Mesenchymal stem cell (in vitro differentiated cells and primary cell): ENCODE data around the gene MINDY4.

Source experiments
- DNase-seq: peaks from one replicate; pipeline ENCODE4 v3.0.0-alpha.2; 2013
- H2AFZ ChIP-seq: one replicate; pipeline ENCODE4 v1.6.1; 2013; ENCODE audit warnings: low read depth, mild to moderate bottlenecking, control low read depth, inconsistent platforms, low read length, moderate library complexity
- H2AK5ac ChIP-seq: 2 replicates; pipeline ENCODE4 v1.6.1; 2013; ENCODE audit warnings: low read length, moderate library complexity, mild to moderate bottlenecking, inconsistent platforms; ENCODE audit not compliant: severe bottlenecking
- H2BK120ac ChIP-seq: one replicate; pipeline ENCODE4 v1.6.1; 2013; ENCODE audit warnings: low read depth, mild to moderate bottlenecking, inconsistent platforms, low read length, moderate library complexity
- H2BK12ac ChIP-seq, 2 experiments: one replicate each; pipeline ENCODE4 v1.6.1; 2013; ENCODE audit warnings: inconsistent platforms in 2 of 2, low read length in 2 of 2, mild to moderate bottlenecking in 2 of 2, moderate library complexity in 2 of 2, control low read depth in 1 of 2
- H2BK15ac ChIP-seq: one replicate; pipeline ENCODE4 v1.6.1; 2013; ENCODE audit warnings: mild to moderate bottlenecking, low read depth, inconsistent platforms; ENCODE audit not compliant: poor library complexity, severe bottlenecking
- H2BK5ac ChIP-seq: 2 replicates; pipeline ENCODE4 v1.6.1; 2013; ENCODE audit warnings: low read depth, mild to moderate bottlenecking, low read length, control low read depth, inconsistent platforms; ENCODE audit not compliant: poor library complexity, severe bottlenecking
- H3K14ac ChIP-seq, 2 experiments: one replicate each; pipeline ENCODE4 v1.6.1; 2013; ENCODE audit warnings: inconsistent platforms in 2 of 2, low read length in 2 of 2, control low read depth in 1 of 2, mild to moderate bottlenecking in 1 of 2, moderate library complexity in 1 of 2
- H3K18ac ChIP-seq, 2 experiments: one replicate each; pipeline ENCODE4 v1.6.1; 2013; ENCODE audit warnings: inconsistent platforms in 2 of 2, low read length in 2 of 2, control low read depth in 1 of 2, low read depth in 1 of 2, mild to moderate bottlenecking in 1 of 2
- H3K23ac ChIP-seq, 2 experiments: one replicate each; pipeline ENCODE4 v1.6.1; 2013; ENCODE audit warnings: inconsistent platforms in 2 of 2, low read length in 2 of 2, mild to moderate bottlenecking in 2 of 2, moderate library complexity in 2 of 2, control low read depth in 1 of 2
- H3K27ac ChIP-seq: 2 replicates; pipeline ENCODE4 v1.5.1; 2013; ENCODE audit warnings: mild to moderate bottlenecking, moderate library complexity, low read length, control low read depth, inconsistent platforms; ENCODE audit not compliant: poor library complexity, severe bottlenecking
- H3K27me3 ChIP-seq, 2 experiments: 2 replicates each; pipeline versions ENCODE4 v1.6.1 to v1.7.0; 2013; ENCODE audit warnings: low read length in 2 of 2, mild to moderate bottlenecking in 2 of 2, moderate library complexity in 2 of 2, control low read depth in 1 of 2, inconsistent platforms in 1 of 2; ENCODE audit not compliant: control insufficient read depth in 1 of 2, insufficient read depth in 1 of 2
- H3K36me3 ChIP-seq, 2 experiments: 2 replicates each; pipeline versions ENCODE4 v1.6.1 to v1.7.0; 2013; ENCODE audit warnings: low read length in 2 of 2, control low read depth in 1 of 2, inconsistent platforms in 1 of 2, low read depth in 1 of 2, mild to moderate bottlenecking in 1 of 2; ENCODE audit not compliant: insufficient read depth in 2 of 2, control insufficient read depth in 1 of 2
- H3K4ac ChIP-seq, 2 experiments: one replicate each; pipeline ENCODE4 v1.6.1; 2013; ENCODE audit warnings: inconsistent platforms in 2 of 2, low read length in 2 of 2, mild to moderate bottlenecking in 2 of 2, moderate library complexity in 2 of 2, control low read depth in 1 of 2, low read depth in 1 of 2
- H3K4me1 ChIP-seq: 2 replicates; pipeline ENCODE4 v1.6.1; 2013; ENCODE audit warnings: low read depth, low read length, control low read depth; ENCODE audit not compliant: control insufficient read depth, insufficient read depth
- H3K4me2 ChIP-seq: 2 replicates; pipeline ENCODE4 v1.6.1; 2013; ENCODE audit warnings: low read length, mild to moderate bottlenecking, inconsistent platforms; ENCODE audit not compliant: poor library complexity, severe bottlenecking
- H3K4me3 ChIP-seq, 2 experiments: 2 replicates each; pipeline versions ENCODE4 v1.5.1 to v1.7.0; 2013; ENCODE audit warnings: low read length in 2 of 2, mild to moderate bottlenecking in 2 of 2, control low read depth in 1 of 2, low read depth in 1 of 2; ENCODE audit not compliant: insufficient read depth in 1 of 2
- H3K79me1 ChIP-seq: replicated peaks from 2 replicates; pipeline ENCODE4 v1.6.1; 2013; ENCODE audit warnings: mild to moderate bottlenecking, control low read depth, low read length, inconsistent platforms; ENCODE audit not compliant: poor library complexity, severe bottlenecking
- H3K9ac ChIP-seq: 2 replicates; pipeline ENCODE4 v1.7.0; 2013; ENCODE audit warnings: mild to moderate bottlenecking, low read length, moderate library complexity
- H3K9me3 ChIP-seq: 2 replicates; pipeline ENCODE4 v1.7.0; 2013; ENCODE audit warnings: mild to moderate bottlenecking, low read length; ENCODE audit not compliant: control insufficient read depth
- H4K8ac ChIP-seq: one replicate; pipeline ENCODE4 v1.6.1; 2013; ENCODE audit warnings: inconsistent platforms, mild to moderate bottlenecking, low read length, moderate library complexity
- H4K91ac ChIP-seq: one replicate; pipeline ENCODE4 v1.6.1; 2013; ENCODE audit warnings: mild to moderate bottlenecking, low read length, inconsistent platforms
- WGBS: methylation state at CpG from one replicate; pipeline ENCODE4 v1.1.7; 2013; ENCODE audit warnings: mixed read lengths; 5-methylcytosine and 5-hydroxymethylcytosine counted together

MINDY4 gene

DNA sequence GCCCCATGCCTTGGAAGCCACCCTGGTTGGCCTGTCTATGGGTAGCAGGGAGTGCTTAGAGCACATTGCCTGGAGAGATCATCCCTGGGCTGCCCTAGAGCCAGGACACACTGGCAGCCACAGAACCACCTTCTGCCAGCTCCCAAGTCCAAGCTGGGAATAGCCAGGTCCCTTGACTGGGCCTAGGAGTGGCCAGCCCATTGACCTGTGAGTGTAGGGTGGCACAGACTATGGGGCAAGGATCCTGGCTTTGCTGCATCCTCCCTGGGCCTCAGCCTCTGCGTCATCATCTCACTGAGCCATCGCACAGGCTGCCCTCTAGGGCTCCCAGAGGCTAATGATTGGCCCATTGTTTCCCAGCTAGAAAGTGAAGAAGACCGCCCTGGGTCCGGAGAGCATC lies 147.5 kb downstream of the MINDY4 start:
- H2BK5ac ChIP-seq = no peak overlapping the region
- H3K36me3 ChIP-seq = peaks cover 0 to 19% of the 10 kb centered on the region in 2 experiments
- no peak overlapping the region for H2AFZ ChIP-seq
- no peaks in the 10 kb centered on the region for H3K79me1 ChIP-seq
- H3K14ac ChIP-seq = no peak overlapping the region
- H3K9ac ChIP-seq = no peak overlapping the region
- H3K27me3 ChIP-seq = no peaks in the 10 kb centered on the region
- H2BK120ac ChIP-seq = no peak overlapping the region
- peak overlapping the region; percentile 30 for H4K8ac ChIP-seq
- peaks cover 48% of the 10 kb centered on the region for H3K4me1 ChIP-seq
- H3K9me3 ChIP-seq = no peaks in the 10 kb centered on the region
- peak overlapping the region; percentile 26 for H2BK15ac ChIP-seq
- no peak overlapping the region for H3K4me3 ChIP-seq
- peak overlapping the region; percentile 31 for H4K91ac ChIP-seq
- H3K18ac ChIP-seq = peak overlapping the region in 1 of 2 experiments; percentile 10
- no peak overlapping the region for H3K4ac ChIP-seq
- H2BK12ac ChIP-seq = no peak overlapping the region
- no peak for DNase-seq
- no peak overlapping the region for H3K23ac ChIP-seq
- peak overlapping the region; percentile 2 for H2AK5ac ChIP-seq
- H3K4me2 ChIP-seq = no peak overlapping the region
- no peak overlapping the region for H3K27ac ChIP-seq
- WGBS = 90% methylated on average over 4 of the region's 4 CpGs

DNA sequence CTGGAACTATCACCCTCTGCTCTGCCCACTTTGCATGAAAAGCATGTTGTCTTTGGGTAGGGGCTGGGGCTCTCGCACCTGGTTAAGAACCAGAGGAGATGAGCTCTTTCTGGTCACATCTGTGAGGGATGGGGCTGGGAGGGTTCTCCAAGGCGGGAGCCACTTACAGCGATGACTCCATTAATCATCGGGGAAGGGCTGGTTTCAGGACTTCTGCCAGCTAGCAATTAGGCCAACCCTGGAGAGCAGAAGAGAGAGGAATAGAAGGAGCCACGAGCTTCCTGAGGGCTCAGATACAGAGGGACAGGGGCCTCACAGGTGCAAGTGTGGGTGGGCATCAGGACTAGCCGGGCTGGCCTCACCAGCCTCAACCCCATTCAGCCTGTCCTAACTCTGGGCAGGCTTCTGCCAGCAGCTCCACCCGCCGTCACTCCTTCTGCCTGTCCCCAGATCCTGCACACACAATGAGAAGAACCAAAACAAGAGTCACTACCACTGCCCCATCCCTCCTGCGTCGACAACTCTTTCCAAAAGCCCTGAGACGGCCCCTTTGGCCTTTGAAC lies 148.9 kb downstream of the MINDY4 start:
- Histone ChIP-seq H3K18ac (no peak overlapping the region), H3K27me3 (no peaks in the 10 kb centered on the region)
- WGBS = 82% methylated on average over 10 of the region's 11 CpGs

DNA sequence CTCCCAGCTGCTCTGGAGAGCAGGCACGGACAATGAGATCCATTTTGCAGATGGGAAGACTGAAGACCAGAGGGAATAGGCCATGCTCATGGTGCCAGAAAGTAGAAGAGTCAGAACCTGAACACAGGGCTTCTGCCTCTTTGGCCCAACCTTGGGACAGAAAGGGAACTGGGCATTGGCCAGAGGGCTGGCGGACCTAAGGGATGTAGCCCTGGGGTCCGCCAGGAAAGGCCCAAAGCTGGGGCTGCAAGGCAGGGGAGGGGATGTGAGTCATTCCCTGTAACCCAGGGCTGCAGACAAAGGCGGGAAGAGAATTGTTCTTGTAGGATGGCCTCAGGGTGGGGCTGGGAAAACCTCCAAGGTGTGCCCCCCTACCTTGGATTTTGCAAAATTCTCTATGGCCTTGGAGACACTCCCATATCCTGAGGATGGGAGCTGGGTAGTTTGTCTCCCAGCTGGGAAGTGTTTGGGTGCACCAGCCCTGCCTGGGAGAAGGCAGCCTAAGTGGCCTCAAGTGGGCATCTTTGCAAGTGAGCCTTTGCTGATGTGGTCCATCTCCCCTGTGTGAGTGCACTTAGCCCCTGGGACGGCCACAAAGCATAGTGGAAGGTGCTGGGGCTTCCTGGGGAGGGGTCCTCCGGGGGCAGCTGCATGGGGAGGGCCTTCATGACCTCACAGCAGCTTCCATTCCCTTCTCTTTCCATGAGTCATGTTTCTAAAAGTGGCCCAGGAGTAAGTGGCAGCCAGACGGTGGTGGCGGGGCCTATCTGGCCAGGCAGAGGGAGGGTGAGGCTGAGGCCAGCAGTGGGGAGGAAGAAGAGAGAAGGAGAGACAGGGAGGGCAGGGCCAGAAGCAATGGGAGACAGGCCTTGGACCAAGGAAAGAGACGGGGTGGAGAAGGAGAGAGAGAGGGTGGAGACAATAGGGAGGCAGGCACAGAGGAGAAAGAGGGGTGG lies 149.6 kb downstream of the MINDY4 start:
- Histone ChIP-seq H2BK5ac (no peak overlapping the region), H4K91ac (peak overlapping the region; percentile 40)

More for the DNA sequence above, 148.9 kb downstream of the MINDY4 start:
- H3K79me1 ChIP-seq = no peaks in the 10 kb centered on the region
- H2AK5ac ChIP-seq = peak overlapping the region; percentile 33
- H2BK5ac ChIP-seq = no peak overlapping the region
- no peak overlapping the region for H3K4me3 ChIP-seq
- H2AFZ ChIP-seq = no peak overlapping the region
- H2BK15ac ChIP-seq = no peak overlapping the region
- H3K9me3 ChIP-seq = no peaks in the 10 kb centered on the region
- H4K8ac ChIP-seq = no peak overlapping the region
- H3K23ac ChIP-seq = no peak overlapping the region
- H3K36me3 ChIP-seq = peaks cover 12 to 28% of the 10 kb centered on the region in 2 experiments
- H3K27ac ChIP-seq = no peak overlapping the region
- peaks cover 38% of the 10 kb centered on the region for H3K4me1 ChIP-seq
- H3K4ac ChIP-seq = peak overlapping the region in 1 of 2 experiments; percentile 7
- no peak overlapping the region for H2BK120ac ChIP-seq
- H3K4me2 ChIP-seq = no peak overlapping the region
- H4K91ac ChIP-seq = no peak overlapping the region
- no peak overlapping the region for H3K14ac ChIP-seq
- H3K9ac ChIP-seq = no peak overlapping the region
- H2BK12ac ChIP-seq = peak overlapping the region in 1 of 2 experiments; percentile 23
- no peak for DNase-seq

More for the DNA sequence above, 149.6 kb downstream of the MINDY4 start:
- no peak overlapping the region for H2BK120ac ChIP-seq
- H4K8ac ChIP-seq = peak overlapping the region; percentile 52
- no peak overlapping the region for H3K14ac ChIP-seq
- H3K9me3 ChIP-seq = no peaks in the 10 kb centered on the region
- H3K4me3 ChIP-seq = no peak overlapping the region
- H2AFZ ChIP-seq = no peak overlapping the region
- peak overlapping the region in 1 of 2 experiments; percentile 2 for H3K18ac ChIP-seq
- no peaks in the 10 kb centered on the region for H3K79me1 ChIP-seq
- H2AK5ac ChIP-seq = peak overlapping the region; percentile 33
- H2BK12ac ChIP-seq = peak overlapping the region in 1 of 2 experiments; percentile 87
- H3K4me1 ChIP-seq = peaks cover 37% of the 10 kb centered on the region
- H2BK15ac ChIP-seq = peak overlapping the region; percentile 26
- H3K27ac ChIP-seq = no peak overlapping the region
- H3K9ac ChIP-seq = peak overlapping the region; percentile 53
- peaks cover 13 to 30% of the 10 kb centered on the region in 2 experiments for H3K36me3 ChIP-seq
- no peak overlapping the region for H3K4me2 ChIP-seq
- peak overlapping the region; percentile 7 to 37 for H3K4ac ChIP-seq
- WGBS = 46% methylated on average over 8 of the region's 9 CpGs
- H3K27me3 ChIP-seq = no peaks in the 10 kb centered on the region
- peak; percentile 77 for DNase-seq
- H3K23ac ChIP-seq = no peak overlapping the region
